ENCODE results near the gene AP5Z1.

DNA sequence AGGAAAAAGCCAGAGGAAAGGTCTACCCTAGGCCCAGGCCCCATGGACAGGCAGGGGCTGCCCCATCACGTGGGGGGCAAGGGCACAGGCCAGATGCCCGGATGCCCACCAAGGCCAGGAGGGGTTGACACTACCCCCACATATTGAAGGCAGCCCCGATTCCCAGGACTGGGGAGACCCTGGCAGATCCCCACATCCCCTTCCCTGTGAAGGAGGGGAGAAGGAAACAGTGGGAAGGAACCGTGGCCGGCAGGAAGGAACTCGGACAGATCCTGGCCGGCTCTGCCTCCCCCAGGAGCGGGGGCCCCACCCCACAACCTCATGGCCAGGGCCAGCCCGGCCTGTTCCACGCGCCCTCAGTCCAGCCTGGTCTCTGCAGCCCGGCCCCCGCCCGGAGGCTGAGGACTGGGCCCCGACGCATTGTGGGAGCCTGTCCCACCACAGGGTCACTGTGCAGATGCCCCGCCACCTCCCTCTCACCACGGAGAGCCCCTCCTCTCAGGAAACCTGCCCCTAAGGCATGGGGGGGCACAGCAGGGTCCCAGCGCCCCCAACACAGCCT is 45.1 kb downstream of the AP5Z1 start:
- TF ChIP-seq MXI1 (IDR thresholded peaks at IDR 0.05; ENCODE audit: borderline replicate concordance, low read depth, low read length) (no peak), MAFK (IDR thresholded peaks at IDR 0.05; ENCODE audit: low read depth, low read length) (no peak), BHLHE40 (IDR thresholded peaks at IDR 0.05; ENCODE audit: low read depth, low read length) (no peak)
- TF ChIP-seq, protein P1, sequence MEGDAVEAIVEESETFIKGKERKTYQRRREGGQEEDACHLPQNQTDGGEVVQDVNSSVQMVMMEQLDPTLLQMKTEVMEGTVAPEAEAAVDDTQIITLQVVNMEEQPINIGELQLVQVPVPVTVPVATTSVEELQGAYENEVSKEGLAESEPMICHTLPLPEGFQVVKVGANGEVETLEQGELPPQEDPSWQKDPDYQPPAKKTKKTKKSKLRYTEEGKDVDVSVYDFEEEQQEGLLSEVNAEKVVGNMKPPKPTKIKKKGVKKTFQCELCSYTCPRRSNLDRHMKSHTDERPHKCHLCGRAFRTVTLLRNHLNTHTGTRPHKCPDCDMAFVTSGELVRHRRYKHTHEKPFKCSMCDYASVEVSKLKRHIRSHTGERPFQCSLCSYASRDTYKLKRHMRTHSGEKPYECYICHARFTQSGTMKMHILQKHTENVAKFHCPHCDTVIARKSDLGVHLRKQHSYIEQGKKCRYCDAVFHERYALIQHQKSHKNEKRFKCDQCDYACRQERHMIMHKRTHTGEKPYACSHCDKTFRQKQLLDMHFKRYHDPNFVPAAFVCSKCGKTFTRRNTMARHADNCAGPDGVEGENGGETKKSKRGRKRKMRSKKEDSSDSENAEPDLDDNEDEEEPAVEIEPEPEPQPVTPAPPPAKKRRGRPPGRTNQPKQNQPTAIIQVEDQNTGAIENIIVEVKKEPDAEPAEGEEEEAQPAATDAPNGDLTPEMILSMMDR (conservative IDR thresholded peaks at IDR 0.05; ENCODE audit: low read depth, low read length) = no peak
